ENCODE measurements around the gene SERPINI1.

SERPINI1 gene

DNA sequence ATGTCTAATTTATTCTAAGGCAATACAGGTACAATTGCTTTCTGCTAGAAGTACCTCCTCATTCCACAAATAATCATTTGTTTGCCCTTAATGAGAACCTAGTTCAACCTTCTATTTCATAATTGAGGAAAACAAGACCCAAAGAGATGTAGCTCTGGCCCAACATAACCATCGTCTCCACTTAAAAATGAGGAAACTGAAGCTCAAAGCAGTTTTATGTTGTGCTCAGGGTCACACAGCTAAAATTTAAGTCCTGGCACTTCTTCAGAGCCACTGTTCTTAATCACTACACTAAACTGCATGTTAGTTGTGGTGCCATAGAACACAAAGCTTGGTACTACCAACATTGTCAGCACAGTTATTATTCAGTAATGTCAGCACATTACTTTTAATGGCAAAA lies 108.0 kb downstream of the SERPINI1 start:
- TF ChIP-seq, protein P1, sequence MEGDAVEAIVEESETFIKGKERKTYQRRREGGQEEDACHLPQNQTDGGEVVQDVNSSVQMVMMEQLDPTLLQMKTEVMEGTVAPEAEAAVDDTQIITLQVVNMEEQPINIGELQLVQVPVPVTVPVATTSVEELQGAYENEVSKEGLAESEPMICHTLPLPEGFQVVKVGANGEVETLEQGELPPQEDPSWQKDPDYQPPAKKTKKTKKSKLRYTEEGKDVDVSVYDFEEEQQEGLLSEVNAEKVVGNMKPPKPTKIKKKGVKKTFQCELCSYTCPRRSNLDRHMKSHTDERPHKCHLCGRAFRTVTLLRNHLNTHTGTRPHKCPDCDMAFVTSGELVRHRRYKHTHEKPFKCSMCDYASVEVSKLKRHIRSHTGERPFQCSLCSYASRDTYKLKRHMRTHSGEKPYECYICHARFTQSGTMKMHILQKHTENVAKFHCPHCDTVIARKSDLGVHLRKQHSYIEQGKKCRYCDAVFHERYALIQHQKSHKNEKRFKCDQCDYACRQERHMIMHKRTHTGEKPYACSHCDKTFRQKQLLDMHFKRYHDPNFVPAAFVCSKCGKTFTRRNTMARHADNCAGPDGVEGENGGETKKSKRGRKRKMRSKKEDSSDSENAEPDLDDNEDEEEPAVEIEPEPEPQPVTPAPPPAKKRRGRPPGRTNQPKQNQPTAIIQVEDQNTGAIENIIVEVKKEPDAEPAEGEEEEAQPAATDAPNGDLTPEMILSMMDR (conservative IDR thresholded peaks at IDR 0.05; ENCODE audit: low read depth, low read length) = no peak
- no peak overlapping the region for H3K4me3 ChIP-seq (ENCODE audit: low read length)
- no peak for DNase-seq (ENCODE audit: low read depth)

DNA sequence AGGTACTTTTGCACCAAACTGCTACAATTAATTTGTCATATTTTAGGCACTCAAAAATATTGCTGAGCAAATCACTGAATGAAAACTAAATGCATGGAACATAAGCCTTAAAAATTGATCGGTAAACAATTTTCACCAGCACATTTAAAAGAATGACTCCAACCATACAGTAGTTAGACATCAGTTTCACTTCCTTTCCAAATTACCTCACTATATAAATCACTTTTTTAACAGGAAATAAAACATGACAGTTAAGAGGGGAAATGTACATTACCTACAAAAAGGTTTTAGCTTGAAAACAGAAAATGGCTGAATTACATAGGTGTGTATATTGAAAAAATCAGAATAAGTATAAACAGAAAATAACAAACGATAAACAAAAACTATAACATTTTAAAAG lies 108.4 kb downstream of the SERPINI1 start:
- TF ChIP-seq, protein P1 (conservative IDR thresholded peaks at IDR 0.05; ENCODE audit: low read depth, low read length) = no peak
- H3K4me3 ChIP-seq (ENCODE audit: low read length) = no peak overlapping the region
- DNase-seq (ENCODE audit: low read depth) = no peak

DNA sequence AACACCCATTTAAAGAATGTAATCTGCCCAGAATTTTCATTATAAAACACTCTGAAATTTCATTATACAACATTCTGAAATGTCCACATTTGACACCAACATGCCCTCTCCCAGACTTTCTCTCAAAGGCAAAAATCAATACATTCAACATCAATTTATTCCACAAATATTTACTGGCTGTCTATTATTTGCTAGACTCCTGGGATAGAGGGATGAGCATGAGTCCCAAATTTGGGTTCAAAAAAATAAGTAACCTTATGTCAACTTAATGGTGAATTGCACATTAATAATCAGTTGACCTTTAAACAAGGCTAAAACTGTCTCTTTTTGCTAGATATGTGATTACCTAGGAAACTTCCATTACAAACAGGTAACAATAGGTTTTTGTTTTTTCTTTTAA lies 109.0 kb downstream of the SERPINI1 start:
- TF ChIP-seq, protein P1 (conservative IDR thresholded peaks at IDR 0.05; ENCODE audit: low read depth, low read length) = no peak
- no peak overlapping the region for H3K4me3 ChIP-seq (ENCODE audit: low read length)

DNA sequence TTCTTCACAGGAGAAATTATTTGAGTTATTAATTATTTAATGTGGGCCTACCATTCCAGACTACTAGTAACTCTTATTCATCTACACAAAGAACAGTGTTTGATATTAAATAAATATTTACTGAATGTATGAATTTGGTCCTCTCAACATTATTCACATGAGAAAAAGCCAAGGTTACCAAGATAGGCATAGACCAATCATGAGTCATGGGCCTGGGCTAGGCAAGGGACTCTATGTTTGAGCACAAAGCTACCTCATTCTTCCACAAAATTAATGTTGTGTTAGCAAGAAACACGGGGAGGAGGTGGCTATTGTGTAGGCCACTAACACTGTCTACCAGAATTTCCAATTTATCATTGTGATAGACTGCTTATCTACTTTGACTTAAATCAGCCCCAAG lies 115.7 kb downstream of the SERPINI1 start:
- DNase-seq (ENCODE audit: low read depth) = no peak
- no peak overlapping the region for H3K4me3 ChIP-seq (ENCODE audit: low read length)

More for the DNA sequence above, 109.0 kb downstream of the SERPINI1 start:
- no peak for DNase-seq (ENCODE audit: low read depth)

DNA sequence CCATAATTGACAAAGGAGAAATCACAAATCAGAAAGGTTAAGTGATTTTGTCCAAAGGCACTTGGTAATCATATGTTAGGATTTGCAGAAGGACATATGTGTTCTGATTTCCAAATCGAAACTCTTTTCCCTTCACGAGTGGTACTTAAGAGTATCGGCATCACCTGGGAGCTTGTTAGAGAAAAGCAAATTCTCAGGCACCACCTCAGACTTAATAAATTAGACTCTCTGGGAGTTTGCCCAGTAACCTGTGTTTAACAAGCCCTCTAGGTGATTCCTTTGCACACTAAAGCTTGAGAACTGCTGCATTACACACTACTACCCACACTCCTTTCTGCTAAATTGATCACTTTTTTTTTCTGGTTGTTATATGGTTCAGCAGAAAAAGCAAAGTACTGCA lies 116.2 kb downstream of the SERPINI1 start:
- no peak for DNase-seq (ENCODE audit: low read depth)
- TF ChIP-seq, protein P1 (conservative IDR thresholded peaks at IDR 0.05; ENCODE audit: low read depth, low read length) = no peak
- H3K4me3 ChIP-seq (ENCODE audit: low read length) = no peak overlapping the region

More for the DNA sequence above, 115.7 kb downstream of the SERPINI1 start:
- TF ChIP-seq, protein P1 (conservative IDR thresholded peaks at IDR 0.05; ENCODE audit: low read depth, low read length) = no peak

DNA sequence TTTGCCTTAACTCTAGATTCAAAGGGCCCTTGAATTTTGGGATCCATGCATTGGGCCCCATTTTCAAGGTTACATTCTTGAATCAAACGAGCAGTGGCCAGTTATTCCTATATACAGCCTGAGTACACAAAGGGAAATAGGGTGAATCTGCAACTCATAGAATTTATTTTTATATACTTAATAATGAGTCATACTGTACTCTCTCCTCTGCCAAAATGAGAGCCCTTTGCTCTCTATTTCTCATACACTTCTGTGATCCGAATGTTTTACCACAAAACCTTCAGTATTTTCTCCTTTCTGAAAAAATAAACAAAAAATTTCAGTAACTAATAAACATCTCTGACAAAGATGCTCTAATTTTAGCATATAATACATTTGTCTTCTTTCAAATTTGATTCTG lies 116.7 kb downstream of the SERPINI1 start:
- TF ChIP-seq, protein P1 (conservative IDR thresholded peaks at IDR 0.05; ENCODE audit: low read depth, low read length) = no peak
- no peak for DNase-seq (ENCODE audit: low read depth)
- H3K4me3 ChIP-seq (ENCODE audit: low read length) = no peak overlapping the region

DNA sequence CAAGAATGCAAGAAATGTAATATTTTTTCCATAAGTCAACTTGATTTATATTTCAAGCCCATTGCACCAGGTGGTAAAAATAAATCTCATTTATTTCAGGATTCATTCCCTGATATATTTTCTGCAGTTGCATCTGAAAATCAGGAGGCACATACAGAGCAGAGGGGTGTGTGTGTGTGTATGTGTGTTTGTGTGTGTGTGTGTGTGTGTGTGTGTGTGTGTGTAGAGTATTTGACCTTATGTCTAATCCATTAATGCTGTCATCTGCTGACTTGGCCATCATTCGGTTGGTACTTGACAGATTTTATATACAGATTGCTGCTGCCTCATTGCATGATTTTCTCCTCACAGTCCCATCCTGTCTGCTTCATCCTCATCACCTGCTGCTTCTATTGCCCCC lies 118.5 kb downstream of the SERPINI1 start:
- DNase-seq (ENCODE audit: low read depth) = no peak
- no peak overlapping the region for H3K4me3 ChIP-seq (ENCODE audit: low read length)
- TF ChIP-seq, protein P1 (conservative IDR thresholded peaks at IDR 0.05; ENCODE audit: low read depth, low read length) = no peak
